Measurements from ENCODE around the gene SLC22A16. TPM values are rescaled to one million over a fixed set of nuclear protein-coding genes. Genes with fewer than 3 reads are reported as not detected.

The SLC22A16 gene
- total RNA-seq, 3 donors from 2014 or later: 0.15 to 2.9 (median 0.33) TPM

DNA sequence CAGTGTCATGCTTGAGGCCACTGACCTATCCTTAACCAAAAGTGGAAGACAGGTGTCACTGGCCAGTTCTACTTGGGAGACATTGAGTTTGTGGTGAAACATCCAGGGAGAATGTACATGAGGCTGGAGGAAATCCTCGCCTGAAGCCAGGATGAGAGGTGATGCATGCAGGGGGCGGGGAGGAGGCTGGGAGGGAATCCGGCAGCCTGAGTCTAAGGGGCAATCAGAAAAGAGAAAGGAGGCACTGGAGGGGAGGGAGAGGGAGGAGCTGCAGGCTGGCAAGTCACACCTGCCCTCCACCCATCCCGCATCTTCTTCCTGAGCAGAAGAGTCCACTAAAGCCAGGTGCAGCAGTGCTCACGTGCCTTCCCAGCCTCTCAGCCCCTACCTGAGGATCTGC, 46.2 kb downstream of the SLC22A16 start:
- H3K36me3 ChIP-seq: no peaks in the 10 kb centered on the region
- intact Hi-C loops (cut with DNase I; ENCODE audit: low total_unique reads): no loop called here
- DNase-seq (ENCODE audit: low spot score in 2 of 2): no peak
- H3K27ac ChIP-seq: no peak overlapping the region
- TF ChIP-seq POLR2AphosphoS5 (IDR thresholded peaks at IDR 0.05) (no peak), POLR2A (IDR thresholded peaks at IDR 0.05) (no peak)
- TF ChIP-seq, protein P1, sequence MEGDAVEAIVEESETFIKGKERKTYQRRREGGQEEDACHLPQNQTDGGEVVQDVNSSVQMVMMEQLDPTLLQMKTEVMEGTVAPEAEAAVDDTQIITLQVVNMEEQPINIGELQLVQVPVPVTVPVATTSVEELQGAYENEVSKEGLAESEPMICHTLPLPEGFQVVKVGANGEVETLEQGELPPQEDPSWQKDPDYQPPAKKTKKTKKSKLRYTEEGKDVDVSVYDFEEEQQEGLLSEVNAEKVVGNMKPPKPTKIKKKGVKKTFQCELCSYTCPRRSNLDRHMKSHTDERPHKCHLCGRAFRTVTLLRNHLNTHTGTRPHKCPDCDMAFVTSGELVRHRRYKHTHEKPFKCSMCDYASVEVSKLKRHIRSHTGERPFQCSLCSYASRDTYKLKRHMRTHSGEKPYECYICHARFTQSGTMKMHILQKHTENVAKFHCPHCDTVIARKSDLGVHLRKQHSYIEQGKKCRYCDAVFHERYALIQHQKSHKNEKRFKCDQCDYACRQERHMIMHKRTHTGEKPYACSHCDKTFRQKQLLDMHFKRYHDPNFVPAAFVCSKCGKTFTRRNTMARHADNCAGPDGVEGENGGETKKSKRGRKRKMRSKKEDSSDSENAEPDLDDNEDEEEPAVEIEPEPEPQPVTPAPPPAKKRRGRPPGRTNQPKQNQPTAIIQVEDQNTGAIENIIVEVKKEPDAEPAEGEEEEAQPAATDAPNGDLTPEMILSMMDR (IDR thresholded peaks at IDR 0.05): no peak
- H3K4me3 ChIP-seq: no peak overlapping the region
- H3K4me1 ChIP-seq: no peaks in the 10 kb centered on the region
- no peaks in the 10 kb centered on the region for H3K9me3 ChIP-seq
- no peaks in the 10 kb centered on the region for H3K27me3 ChIP-seq

DNA sequence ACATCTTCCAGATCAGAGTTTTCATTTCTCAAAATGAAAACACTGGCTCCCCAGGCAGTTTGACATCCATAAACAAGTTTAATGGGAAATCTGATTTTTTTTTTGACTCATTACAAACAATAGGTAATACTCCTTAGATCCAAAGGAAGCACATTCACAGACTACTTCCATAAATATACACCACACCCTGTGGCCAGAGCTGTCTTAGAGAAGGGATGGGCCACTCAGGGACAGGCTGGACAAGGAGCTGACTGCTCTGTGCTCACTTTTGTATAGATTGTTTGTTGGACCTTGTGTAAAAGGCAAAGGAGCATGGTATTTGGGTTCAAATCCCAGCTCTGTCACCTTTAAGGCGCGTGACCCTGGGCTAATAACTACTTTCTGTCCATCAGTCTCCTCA, 48.3 kb downstream of the SLC22A16 start:
- Histone ChIP-seq H3K4me1 (no peaks in the 10 kb centered on the region), H3K27me3 (no peaks in the 10 kb centered on the region), H3K9me3 (no peaks in the 10 kb centered on the region), H3K27ac (no peak overlapping the region), H3K36me3 (no peaks in the 10 kb centered on the region), H3K4me3 (no peak overlapping the region)
- TF ChIP-seq, protein P1 (IDR thresholded peaks at IDR 0.05): no peak
- no peak for TF ChIP-seq POLR2AphosphoS5 (IDR thresholded peaks at IDR 0.05)
- TF ChIP-seq POLR2A (IDR thresholded peaks at IDR 0.05): no peak
- intact Hi-C loops (cut with DNase I; ENCODE audit: low total_unique reads): no loop called here
- DNase-seq (ENCODE audit: low spot score in 2 of 2): no peak

DNA sequence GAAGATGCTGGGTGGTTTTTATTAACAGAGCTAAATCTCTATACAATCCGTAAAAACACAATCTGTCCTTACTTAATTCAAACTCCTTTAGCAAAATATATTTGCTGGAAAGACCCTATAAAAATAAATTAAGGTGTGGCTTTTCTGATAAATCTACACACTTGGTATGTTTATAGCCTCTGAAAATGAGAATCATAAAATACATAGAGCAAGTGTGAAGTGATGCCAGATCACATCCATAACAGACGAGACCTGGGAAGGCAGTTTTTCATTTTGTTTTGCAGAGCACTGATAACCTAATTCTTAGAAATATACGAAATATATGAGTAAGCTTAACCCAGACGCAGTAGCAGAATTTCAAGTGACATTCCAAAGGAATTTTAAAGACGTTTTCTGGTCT, 50.6 kb downstream of the SLC22A16 start:
- no peak for DNase-seq (ENCODE audit: low spot score in 2 of 2)
- Histone ChIP-seq H3K27me3 (no peaks in the 10 kb centered on the region), H3K9me3 (peaks cover 0 to 7% of the 10 kb centered on the region in 2 donors), H3K4me3 (no peak overlapping the region), H3K27ac (no peak overlapping the region), H3K36me3 (no peaks in the 10 kb centered on the region), H3K4me1 (no peaks in the 10 kb centered on the region)
- TF ChIP-seq, protein P1 (IDR thresholded peaks at IDR 0.05): no peak
- no peak for TF ChIP-seq POLR2A (IDR thresholded peaks at IDR 0.05)
- no peak for TF ChIP-seq POLR2AphosphoS5 (IDR thresholded peaks at IDR 0.05)
- intact Hi-C loops (cut with DNase I; ENCODE audit: low total_unique reads): no loop called here

DNA sequence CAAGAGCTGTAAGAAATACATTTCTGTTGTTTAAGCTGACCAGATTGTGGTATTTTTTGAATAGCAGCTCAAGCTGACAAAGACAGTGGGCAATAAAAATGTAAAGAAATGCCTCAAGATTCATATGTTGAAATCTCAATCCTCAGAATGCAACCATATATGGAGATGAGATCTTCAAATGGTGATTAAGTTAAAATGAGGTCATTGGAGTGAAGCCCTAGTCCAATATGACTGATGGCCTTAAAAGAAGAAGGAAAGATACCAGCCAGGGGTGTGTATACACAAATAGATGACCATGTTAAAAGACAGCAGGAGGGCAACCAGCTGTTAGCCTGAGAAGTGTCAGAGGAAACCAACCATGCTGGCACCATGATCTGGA, 54.0 kb downstream of the SLC22A16 start:
- H3K9me3 ChIP-seq: peaks cover 0 to 7% of the 10 kb centered on the region in 2 donors
- H3K27me3 ChIP-seq: no peaks in the 10 kb centered on the region
- intact Hi-C loops (cut with DNase I; ENCODE audit: low total_unique reads): no loop called here
- no peak for DNase-seq (ENCODE audit: low spot score in 2 of 2)
- no peak for TF ChIP-seq POLR2A (IDR thresholded peaks at IDR 0.05)
- no peak for TF ChIP-seq POLR2AphosphoS5 (IDR thresholded peaks at IDR 0.05)
- TF ChIP-seq, protein P1 (IDR thresholded peaks at IDR 0.05): no peak
- no peaks in the 10 kb centered on the region for H3K4me1 ChIP-seq
- no peak overlapping the region for H3K4me3 ChIP-seq
- H3K27ac ChIP-seq: no peak overlapping the region
- H3K36me3 ChIP-seq: no peaks in the 10 kb centered on the region

DNA sequence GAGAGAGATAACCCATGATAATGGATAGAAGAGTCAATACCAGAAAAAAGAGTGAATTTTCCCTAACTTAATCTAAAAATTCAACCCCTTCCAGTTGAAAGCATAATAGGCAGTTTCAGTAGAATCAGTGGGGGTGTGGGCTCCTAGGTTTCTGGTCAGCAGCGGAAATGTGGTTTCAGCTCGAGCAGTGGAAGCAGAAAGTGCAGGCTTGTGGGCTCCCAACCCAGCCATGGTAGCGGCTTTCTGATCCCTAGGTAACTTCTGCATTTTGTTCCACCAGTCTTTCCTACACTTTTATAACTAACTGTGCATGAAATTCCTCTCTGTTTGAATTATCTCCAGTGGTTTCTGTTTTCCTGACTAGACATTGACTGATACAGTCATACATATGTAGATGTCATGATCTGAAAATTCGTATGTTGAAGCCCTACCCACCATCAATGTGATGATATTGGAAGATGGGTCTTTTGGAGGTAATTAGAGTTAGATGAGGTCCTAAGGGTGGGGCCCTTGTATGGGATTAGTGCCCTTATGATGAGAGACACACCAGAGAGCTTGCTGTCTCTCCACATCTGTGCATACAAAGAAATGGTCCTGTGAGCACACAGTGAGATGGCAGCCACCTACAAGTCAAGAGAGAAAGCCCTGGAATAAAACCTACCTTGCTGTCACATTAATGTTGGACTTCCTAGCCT, 54.5 kb downstream of the SLC22A16 start:
- peaks cover 0 to 7% of the 10 kb centered on the region in 2 donors for H3K9me3 ChIP-seq
- H3K27me3 ChIP-seq: no peaks in the 10 kb centered on the region
- H3K4me1 ChIP-seq: no peaks in the 10 kb centered on the region
- no peak overlapping the region for H3K27ac ChIP-seq
- no peak for DNase-seq (ENCODE audit: low spot score in 2 of 2)
- intact Hi-C loops (cut with DNase I; ENCODE audit: low total_unique reads): no loop called here
- H3K4me3 ChIP-seq: no peak overlapping the region
- no peaks in the 10 kb centered on the region for H3K36me3 ChIP-seq
- TF ChIP-seq POLR2A (IDR thresholded peaks at IDR 0.05) (no peak), POLR2AphosphoS5 (IDR thresholded peaks at IDR 0.05) (no peak)
- TF ChIP-seq, protein P1 (IDR thresholded peaks at IDR 0.05): no peak

All from breast epithelium (tissue), 4 donors.